NK-92 treated with Interleukin-12 subunit alpha and Interleukin-12 subunit beta, amount 100 ng/mL, for 24 hours (cell line): ENCODE data around the gene ERVK3-1.

Source experiments
- DNase-seq: peaks from one replicate; lab custom pipeline; 2025; lab: John Stamatoyannopoulos, UW

ERVK3-1 gene

GRCh38 chr19:58364146-58364545 is 59.0 kb downstream of the ERVK3-1 start:
- no peak for DNase-seq
